Renal cortical epithelial cell (primary cell): ENCODE measurements around the gene NAA38. TPM values are rescaled to one million over a fixed set of nuclear protein-coding genes. Genes with fewer than 3 reads are reported as not detected.
A peak's percentile ranks its signal among the peaks of the same experiment; 100 is the strongest.
"Not testable (repeated sequence)": the region's sequence is repeated elsewhere in the genome, so short reads cannot be mapped to it uniquely, and the experiment has no call there.

ENCODE experiments used
- DNase-seq: peaks from one replicate; pipeline ENCODE4 v3.0.0-alpha.2; 2011; ENCODE audit warnings: low read depth
- total RNA-seq: library from RNA; depleted of rRNA; stranded (reverse); fragments of >200 nt; gene quantifications from 2 replicates; pipeline ENCODE4 v1.2.3, GENCODE V29; 2014

The NAA38 gene
- total RNA-seq, 1 donor from 2014 or later = 27.2 TPM

DNA sequence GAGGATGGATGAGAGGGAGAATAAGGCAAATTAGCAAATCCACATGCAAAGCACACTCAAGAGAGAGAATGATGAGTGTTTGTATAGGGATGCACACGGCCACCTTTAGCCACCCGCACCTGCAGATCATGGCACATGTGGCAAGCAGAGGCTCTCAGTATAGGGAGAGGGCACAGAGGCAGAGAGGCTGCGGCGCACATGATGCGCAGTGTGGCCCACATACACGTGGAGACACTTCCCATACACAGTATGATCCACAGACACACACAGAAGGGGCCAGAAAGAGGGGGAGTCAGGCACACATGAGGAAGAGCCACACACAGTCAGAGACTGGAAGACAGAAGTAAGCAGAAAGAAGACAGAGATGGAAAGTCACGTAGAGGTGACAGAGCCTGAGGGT lies 24.7 kb upstream of the NAA38 start:
- DNase-seq = no peak

- DNase-seq = no peak
These were observed 24.1 kb upstream of the NAA38 start for GRCh38 chr17:7881276-7882054.

GRCh38 chr17:7880076-7880868 lies 22.9 kb upstream of the NAA38 start:
- no peak for DNase-seq

DNA sequence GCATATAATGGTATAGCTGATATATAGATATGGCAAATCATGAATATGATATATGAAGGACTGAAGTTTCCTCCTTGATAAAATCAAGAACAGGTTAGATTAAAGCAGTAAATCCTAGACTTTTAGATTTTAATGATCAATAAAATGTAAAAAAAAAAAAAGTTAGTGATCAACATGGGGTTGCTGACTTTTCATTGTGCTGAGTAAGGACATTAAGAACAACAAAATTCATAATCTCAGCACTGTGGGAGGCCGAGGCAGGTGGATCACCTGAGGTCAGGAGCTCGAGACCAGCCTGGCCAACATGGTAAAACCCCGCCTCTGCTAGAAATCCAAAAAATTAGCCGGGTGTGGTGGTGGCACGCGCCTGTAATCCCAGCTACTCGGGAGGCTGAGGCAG lies 20.9 kb upstream of the NAA38 start:
- no peak for DNase-seq

DNA sequence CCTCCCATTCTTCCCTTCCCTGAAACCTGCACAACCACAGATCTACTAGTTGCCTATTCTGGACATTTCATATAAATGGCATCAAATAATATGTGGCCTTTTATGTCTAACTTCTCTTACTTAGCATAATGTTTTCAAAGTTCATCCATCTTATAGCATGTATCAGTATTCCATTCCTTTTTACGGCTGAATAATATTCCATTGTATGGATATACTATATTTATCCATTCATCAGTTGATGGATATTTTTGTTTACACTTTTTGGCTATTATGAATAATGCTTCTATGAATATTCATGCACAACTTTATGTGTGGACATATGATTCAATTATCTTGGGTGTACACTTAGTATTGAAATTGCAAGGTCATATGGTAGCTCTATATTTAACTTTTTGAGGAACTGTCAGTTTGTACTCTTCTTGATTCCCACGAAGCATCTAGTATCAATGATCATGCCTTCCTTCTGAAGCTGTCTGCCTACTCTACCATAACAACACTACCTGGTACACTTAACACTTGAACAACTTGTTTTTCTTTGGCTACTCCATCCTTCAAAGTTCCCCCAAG lies 18.5 kb upstream of the NAA38 start:
- no peak for DNase-seq

DNA sequence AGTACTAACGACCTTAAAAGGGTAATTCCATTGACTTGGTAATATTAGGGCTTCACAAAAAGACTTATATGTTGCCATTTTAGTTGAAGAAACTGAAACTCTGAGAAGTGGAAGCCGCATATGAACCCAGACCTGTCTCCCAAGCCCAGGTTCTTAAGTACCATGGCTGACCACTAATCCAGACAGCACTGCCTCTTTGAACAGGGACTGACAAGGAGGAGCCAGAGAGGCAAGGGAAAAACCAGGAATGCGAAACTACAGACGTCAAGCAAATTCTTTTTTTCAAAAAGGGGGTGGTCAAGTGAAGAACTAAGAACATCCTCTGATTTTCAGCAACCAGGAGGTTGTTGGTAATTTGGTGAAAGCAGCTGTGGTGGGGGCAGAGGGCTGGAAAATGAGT lies 15.7 kb upstream of the NAA38 start:
- no peak for DNase-seq

DNA sequence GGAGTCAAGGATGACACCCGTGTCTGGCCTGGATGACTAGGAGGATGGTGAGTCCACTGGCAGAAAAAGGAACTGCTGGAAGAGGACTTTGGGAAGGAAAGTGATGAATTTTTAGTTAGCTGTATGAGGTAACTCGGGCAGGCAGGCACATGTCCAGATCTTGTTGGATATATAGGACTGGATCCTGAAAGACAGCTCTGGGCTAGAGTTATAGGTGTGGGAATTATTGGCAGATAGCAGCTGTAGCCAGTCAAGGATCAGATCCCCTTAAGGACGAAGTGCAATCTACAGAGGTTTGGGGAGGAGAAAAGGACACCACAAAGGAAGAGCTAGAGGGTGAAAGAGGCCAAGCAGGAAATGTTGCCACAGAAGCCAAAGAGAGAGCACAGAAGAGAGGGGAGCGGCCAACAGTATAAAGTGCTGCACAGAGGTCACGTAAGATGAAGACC lies 10.5 kb upstream of the NAA38 start:
- no peak for DNase-seq

GRCh38 chr17:7864995-7865650 lies 7.8 kb upstream of the NAA38 start:
- DNase-seq = no peak

DNA sequence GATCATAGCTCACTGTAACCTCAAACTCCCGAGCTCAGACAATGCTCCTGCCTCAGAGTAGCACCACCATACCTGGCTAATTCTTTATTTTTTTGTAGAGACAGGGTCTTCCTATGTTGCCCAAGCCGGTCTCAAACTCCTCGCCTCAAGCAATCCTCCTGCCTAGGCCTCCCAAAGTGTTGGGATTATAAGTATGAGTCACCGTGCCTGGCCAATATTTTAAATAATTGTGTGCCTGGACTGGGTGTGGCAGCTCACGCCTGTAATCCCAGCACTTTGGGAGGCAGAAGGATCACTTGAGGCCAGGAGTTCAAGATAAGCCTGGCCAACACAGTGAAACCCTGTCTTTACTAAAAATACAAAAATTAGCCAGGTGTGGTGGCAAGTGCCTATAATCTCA lies 7.0 kb upstream of the NAA38 start:
- DNase-seq = not testable (repeated sequence)

DNA sequence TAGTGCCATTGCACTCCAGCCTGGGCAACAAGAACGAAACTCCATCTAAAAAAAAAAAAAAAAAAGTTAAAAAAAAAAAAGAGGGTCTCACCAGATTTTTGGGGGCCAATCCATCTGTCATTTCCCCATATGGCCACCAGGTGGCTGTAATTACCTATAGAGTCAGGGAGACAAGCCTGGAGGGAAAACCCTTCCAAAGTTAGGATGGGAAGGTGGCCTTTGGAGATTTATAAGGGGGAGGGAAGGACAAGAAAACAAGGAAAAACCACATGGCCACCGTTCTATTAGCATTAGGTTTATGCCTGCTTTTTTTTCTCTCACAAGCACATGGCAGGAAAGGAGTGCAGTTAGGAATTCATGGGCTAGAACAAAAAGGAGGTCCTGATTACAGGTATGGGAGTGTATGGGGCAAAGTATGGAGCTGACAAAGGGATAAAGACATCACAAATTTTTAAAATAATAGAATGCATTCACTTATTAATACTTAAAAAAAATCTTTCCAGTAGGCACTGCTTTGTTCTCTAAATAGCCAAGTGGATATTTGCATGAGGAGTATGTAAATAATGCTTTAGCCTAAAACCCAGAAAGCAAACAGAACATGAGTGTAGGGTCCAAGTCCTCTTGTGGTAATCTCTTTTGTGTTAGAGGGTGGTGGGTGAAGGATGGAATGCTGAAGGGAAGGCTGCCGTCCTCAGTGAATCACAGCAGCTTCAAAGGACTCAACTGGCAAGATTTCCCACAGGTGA lies 5.5 kb upstream of the NAA38 start:
- peak; percentile 38 for DNase-seq

DNA sequence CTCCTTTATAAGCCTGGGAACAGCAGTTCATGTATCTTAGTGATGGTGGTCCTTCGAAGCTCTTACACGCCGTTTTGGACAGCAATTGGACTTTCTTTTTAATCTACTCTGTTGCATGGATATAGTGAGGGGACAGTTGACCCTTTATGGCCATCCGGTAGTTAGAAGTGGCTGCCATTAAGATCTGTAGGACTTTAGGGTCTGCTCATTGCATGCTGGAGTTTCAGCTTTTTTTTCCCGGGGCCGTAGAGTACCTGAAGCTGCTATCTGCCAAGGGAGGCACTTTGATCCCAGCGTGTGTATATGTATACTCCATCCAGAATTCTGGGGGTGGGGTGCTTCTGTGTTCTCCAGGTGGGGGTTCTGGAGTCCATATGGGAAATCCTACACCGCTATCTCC lies 1.7 kb upstream of the NAA38 start:
- no peak for DNase-seq

- DNase-seq = peak; percentile 39
These were observed 1.1 kb upstream of the NAA38 start for GRCh38 chr17:7858522-7858810.

DNA sequence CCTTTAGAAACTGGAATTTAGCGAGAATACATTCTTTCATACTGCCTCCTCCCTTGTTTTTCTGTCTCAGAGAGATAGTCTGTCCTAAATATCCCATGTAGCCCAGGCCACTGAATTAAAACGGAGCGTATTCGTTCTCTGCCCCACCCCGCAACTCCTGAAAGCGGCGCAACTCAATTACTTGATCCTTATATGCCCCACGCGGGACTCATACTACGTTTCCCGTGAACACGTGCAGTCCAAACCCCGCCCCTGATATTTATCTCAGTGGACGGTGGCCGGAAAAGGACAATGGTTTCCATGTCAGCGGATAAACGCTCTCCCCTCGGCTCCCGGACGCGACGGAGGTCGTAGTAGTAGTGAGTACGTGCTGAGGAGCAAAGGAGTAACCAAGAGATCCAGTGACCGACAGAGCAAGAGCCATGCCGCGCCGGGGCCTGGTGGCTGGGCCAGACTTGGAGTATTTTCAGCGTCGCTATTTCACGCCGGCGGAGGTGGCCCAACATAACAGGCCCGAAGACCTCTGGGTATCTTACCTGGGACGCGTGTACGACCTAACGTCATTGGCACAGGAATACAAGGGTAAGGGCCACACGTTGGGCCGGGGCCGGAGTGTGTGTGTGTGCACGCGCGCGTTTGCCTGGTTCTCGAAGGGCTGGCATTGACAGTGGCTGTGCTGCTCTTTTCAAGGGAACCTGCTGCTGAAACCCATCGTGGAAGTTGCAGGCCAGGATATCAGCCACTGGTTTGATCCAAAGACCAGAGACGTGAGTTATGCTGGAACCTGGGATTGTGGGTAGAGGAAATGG lies 558 bp upstream of the NAA38 start, which contains the start of gene CYB5D1:
TSS of gene CYB5D1 (plus strand) at position 291 of the 809 bp plus-strand sequence. CDS start at position 423, 132 bp downstream.
- DNase-seq = no peak

DNA sequence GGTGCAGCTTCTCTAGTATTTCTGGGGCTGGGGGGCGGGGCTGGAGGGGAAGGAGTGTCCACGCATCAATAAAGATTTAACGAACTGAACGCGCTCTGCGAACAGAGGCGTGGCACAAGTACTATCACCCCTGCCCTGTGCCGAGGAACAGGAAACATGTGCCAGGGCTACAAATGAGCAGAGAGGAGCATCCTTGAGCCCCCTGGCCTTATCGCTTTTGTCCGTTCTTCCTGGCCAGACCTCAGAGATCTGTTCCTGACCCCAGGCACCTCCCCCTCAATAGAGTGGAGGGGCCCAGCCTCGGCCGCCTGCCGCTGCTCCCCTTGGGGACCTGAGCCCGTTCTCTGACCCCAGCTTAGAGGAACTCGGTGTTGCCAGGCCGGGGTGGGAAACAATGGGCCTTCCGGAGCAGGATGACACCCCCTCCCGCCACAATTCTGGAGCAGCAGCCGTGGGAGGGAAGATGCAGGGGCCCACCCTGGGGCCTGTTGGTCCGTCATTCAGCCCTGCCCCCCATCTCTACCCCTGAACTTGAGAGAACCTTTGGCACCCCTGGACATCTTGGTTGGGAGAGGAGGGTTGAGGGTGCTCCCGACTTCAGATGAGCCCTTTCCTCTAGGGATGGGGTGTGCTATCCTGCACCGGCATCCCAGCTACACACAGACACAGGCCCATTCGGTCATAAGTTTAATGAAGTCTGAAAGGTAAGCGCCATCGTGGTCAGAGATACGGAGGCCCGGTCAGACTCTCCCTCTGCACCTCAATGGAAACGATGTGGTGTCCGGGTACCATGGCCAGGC lies 1.1 kb downstream of the NAA38 start:
- no peak for DNase-seq

GRCh38 chr17:7855660-7856010 lies 1.7 kb downstream of the NAA38 start:
- no peak for DNase-seq

DNA sequence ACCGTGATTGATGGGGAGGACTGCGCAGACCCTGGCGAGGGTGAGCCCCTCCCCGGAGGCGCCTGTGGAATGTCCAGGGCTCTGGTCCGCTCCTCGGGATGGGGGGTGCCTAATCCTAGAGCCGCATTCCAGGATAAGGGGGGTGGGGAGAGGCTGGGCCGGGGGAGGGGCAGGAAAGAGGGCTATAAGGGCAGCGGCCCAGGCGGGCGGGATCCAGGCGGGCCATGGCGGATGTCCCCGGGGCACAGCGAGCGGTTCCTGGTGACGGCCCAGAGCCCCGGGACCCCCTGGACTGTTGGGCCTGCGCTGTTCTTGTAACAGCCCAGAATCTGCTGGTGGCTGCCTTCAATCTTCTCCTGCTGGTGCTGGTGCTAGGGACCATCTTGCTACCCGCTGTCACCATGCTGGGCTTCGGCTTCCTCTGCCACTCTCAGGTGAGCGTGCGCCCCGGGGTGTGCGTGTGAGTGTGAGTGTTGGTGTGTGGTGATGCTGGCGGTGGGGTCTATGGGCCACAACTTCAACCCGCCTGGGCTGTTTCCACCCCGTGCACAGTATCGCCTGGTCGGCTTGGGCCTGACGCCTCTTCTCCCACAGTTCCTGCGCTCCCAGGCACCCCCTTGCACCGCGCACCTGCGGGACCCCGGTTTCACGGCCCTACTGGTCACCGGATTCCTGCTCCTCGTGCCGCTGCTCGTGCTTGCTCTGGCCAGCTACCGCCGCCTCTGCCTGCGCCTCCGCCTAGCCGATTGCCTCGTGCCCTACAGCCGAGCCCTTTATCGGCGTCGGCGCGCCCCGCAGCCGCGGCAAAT lies 2.3 kb downstream of the NAA38 start, which contains the start of gene TMEM88:
TSS of gene TMEM88 (plus strand) at position 216 of the 809 bp plus-strand sequence. CDS start at position 225, 9 bp downstream.
- no peak for DNase-seq

DNA sequence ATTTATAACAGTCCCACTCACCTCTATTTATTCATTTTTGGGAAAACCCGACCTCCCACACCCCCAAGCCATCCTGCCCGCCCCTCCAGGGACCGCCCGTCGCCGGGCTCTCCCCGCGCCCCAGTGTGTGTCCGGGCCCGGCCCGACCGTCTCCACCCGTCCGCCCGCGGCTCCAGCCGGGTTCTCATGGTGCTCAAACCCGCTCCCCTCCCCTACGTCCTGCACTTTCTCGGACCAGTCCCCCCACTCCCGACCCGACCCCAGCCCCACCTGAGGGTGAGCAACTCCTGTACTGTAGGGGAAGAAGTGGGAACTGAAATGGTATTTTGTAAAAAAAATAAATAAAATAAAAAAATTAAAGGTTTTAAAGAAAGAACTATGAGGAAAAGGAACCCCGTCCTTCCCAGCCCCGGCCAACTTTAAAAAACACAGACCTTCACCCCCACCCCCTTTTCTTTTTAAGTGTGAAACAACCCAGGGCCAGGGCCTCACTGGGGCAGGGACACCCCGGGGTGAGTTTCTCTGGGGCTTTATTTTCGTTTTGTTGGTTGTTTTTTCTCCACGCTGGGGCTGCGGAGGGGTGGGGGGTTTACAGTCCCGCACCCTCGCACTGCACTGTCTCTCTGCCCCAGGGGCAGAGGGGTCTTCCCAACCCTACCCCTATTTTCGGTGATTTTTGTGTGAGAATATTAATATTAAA lies 3.1 kb downstream of the NAA38 start:
- no peak for DNase-seq

GRCh38 chr17:7853691-7854038 lies 3.7 kb downstream of the NAA38 start:
- DNase-seq = no peak
